SHP77 treated with DMSO at 0.1 percent for 48 hours (cell line): ENCODE results near the gene LKAAEAR1.

Experiments
- DNase-seq: peaks from one replicate; lab custom pipeline; 2025; lab: John Stamatoyannopoulos, UW

The LKAAEAR1 gene

DNA sequence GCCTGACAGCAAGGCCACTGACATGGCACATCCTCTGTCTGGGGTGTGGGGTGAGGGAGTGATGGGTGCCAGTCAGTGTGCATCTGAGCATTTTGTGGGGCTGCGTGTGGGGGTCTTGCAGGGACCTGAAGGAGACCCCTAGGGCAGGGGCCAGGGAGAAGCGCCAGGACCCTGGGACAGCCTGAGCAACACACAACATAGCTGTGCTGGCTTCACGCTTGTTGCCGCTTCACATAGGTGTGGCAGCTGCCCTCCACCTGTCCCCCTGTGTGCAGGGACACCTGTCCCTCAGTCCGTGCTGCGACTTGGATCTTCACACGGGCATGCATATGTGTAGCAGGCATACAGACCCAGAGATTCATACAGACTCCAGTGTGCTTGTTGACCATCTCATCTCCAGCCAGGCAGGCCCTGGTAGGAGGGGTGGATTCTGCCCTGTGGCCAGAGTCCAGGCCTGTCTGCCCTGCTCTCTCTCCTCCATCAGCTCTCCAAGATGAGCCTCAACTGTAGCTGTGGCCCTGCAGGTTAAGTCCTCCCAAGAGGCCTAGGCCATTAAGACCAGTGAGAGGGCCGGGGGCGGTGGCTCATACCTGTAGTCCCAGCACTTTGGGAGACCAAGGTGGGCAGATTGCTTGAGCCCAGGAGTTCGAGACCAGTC is 26.3 kb upstream of the LKAAEAR1 start:
- no peak for DNase-seq

DNA sequence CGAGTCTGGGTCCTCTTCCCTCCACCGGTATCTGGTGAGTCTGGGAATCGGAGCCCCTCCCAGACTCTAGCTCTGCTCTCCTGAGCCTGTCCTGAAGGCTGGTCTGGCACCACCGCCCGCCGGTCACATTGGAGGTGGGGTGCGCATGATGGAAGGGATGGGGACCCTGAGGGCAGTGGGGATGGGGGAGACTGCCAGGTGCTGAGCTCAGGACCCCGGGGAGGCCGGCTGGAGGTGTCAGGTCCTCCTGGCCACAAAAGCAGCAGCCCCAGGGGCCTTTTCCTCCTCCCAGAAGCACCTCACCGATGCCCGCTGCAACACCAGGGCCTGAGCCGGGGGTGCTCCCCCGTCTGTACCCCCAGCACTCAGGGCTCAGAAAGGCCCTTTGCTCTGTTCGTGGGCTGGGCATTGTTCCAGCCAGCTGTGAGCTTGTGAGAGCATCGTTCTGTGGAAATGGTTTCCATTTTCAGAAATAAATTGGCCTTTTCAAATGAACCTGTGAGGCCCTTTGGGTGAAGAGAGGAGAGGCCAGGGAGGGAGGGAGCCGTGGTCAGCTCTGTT is 25.7 kb upstream of the LKAAEAR1 start:
- DNase-seq, result no peak

DNA sequence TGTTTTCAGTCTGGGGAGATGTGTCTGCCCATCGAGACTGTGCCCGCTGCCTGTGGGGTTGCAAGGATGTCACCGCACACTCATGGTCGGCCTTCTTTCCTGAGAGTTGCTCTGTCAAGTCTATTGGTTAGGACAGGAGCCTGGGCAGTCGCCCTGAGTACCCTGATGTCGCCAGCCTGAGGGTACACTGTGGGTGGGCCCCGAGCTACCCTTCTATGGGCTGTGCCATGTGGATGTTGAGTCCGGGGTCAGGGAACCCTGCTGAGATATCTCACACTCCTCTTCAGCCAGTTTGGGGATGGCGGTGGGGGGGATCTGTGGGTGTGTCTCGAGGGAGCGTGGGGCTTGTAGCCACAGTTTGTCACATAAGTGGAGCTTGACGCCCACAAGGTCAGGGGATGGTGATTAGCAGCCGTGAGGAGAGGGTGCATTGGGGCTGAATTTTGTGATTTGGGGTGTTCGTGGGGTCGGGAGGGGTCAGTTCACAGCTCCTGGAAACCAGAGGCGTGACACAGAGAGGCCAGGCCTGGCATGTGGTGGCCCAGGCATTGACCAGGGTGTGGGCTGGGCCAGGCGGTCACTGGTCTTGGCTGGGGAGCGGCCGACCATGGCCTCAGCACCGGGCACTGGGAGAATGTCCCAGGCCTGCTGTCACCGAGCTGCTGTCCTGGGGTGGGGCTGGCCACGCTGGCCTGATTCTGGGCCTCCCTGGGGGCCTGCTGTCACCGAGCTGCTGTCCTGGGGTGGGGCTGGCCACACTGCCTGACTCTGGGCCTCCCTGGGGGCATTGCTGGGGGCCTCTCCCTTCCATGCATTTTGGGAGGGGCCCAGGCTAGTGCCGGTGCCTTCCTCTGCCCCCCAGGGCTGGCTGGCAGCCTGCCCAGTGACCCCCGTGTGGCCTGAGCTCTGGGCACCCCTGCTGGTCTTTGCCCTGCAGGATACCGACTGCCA is 24.8 kb upstream of the LKAAEAR1 start:
- DNase-seq, result no peak

DNA sequence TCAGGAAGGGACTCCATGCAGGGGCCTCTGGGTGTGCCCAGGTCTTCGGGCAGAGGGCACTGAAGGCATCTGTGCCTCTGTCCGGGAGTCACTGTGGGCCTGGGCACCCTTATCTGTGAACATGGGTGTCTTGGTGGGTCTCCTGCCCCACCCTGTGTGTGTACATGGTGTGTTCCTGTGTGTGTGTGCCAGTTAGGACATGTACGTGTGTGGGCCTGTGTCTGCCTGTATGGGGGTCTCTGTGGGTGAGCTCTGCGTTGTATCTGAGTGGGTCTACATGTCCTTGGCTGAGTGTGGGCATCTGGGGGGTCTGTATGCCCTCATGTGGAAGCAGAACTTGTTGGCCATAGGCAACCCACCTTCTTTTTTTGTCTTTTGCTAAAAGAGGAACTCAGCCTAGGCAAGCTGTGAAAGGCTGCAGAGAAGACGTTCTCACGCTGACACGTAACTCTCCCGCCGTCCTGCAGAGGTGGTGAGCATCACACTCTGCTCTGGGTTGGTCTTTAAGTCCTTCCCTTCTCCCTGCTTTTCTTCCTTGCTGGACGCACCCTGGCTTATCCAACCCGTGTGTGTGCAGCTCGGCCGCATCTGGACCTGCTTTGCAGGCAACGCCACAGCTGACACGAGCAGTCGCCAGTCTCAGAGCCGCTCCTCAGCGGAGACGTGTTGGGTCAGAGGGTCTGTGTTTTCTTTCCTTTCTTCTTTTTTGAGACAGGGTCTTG is 23.7 kb upstream of the LKAAEAR1 start:
- DNase-seq, result no peak

DNA sequence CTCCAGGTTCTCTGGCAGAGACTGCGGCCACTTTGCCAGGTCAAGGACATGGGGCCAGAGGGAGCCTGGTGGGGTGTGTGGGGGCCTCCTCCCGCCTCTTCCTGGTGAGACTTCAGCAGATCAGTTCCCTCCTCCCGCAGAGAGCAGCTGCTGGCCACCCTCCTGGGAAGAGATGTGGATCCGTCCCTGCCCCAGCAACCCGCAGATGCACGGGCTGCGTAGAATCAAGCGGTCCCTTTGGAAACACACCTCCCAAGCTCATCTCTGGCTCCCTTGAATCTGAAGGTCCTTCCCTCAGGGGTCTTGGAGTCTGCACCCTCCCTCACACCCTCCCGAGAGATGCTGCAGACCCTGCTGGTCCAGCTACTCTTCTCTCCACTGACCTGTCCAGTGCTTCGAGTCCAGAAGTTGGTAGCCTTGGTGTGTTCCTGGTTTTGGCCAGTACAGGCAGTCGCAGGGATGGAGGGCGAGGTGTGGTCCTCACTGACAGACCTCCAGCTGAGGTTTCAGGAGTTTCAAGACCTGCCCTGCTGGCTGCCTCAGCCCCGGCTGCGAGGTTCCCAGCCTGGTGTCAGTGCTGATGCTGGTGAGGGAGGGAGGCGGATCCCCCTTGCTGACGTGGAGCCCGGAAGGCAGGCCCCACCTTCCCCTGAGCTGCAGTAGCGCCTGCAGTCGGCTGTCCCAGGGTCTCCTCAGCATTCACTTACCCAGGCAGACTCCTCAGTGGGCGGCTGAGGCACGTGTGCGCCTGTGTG is 23.0 kb upstream of the LKAAEAR1 start, which contains the start of gene NPBWR2:
Gene NPBWR2, minus strand, starts transcription at position 585 of the 755 bp plus-strand sequence. CDS start 734 bp downstream, outside the sequence.
- DNase-seq, result no peak

DNA sequence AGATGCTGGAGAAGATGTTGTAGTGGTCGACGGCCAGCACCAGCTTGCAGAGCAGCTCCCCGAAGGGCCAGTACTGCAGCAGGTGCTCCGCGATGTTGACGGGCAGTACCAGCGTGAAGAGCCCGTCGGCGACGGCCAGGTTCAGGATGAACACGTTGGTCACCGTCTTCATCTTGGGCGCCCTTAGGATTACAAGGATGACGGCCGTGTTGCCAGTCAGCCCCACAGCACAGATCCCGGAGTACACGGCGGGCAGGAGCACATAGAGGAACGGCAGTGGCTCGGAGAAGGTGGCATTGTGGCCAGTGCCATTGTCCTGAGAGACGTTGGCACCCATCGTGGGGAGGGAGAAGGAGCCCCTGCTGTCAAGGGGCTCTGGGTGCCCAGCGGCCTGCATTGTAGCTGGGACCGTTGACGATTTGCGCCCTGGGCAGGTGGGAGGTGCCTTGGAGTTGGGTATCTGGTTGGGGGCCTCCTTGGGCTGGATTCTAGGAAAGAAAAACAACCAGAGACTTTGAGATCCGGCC is 22.3 kb upstream of the LKAAEAR1 start:
- DNase-seq, result no peak

DNA sequence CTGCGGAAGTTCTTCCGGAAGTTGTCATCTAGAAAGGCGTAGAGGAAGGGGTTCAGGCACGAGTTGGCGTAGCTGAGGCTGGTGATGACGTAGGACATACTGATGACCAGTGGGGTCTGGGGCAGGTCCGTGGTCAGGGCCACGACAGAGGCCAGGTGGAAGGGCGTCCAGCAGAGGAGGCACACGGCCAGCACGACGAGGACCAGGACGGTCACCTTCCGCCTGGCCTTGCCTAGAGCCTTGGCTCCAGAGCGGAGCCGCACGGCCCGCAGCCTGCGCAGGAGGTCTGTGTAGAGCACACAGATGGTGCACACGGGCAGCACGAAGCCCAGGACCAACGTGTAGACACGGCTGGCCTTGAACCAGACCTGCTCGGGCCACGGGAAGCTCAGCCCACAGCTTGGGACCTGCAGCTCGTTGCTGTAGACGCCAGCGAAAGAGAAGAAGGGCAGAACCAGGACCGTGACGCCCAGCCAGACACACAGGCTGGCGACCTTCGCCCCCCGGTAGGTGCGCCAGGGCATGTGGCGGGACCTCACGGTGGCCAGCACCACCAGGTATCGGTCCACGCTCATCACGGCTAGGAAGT is 21.7 kb upstream of the LKAAEAR1 start:
- no peak for DNase-seq

DNA sequence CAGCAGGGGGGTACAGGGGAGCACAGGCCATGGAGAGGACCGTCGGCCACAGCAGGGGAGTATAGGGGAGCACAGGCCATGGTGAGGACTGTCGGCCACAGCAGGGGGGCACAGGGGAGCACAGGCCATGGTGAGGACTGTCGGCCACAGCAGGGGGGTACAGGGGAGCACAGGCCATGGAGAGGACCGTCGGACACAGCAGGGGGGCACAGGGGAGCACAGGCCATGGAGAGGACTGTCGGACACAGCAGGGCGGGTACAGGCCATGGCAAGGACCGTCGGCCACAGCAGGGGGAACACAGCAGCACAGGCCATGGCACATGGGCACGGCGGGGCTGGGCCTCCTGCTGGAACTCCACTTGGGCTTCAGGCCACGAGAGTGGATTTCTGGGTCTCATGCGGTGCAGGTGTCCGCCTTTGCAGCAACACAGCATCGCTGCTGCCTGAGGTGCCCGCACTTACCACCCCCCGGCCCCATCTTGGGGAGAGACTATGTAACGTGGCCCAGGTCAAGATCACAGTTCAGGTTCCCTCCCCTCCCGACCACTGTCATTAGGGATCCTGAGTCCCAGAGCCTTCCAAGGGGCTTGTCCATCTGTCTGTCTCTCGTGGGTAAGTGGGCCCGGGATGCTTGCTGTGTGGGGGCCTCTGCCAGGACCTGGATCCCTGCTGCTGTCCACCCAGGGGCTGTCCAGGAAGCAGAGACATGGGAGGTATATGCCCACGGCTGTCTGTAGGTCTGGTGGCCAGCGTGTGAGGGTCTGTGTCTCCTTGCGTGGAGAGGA is 20.7 kb upstream of the LKAAEAR1 start:
- no peak for DNase-seq

DNA sequence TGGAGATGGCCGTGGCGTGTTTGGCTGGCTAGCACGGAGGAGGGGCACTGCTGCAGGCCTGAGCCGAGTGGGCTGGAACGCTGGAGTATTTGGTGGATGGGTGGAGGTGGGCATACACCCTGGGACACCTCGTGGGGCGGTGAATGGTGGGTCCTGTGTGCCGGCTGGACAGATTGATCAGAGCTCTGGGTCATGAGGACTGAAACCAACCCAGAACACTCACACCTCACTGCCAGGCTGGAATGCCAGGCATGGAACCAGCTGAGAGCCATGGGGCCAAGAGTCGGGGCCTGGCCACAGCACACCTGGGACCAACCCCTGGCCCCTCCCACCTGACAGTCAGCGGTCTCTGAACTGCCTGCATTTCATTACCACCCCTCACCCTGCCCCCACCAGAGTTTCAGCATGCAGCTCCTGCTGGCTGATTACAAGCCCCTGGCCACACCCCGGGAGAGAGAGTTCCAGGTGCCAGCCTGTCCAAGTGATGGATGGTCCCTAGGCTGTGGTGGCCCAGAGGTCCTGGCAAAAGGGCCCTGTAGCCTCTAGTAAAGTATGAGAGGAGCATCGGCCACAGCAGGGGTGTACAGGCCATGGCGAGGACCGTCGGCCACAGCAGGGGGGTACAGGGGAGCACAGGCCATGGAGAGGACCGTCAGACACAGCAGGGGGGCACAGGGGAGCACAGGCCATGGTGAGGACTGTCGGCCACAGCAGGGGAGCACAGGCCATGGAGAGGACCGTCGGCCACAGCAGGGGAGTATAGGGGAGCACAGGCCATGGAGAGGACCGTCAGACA is 19.9 kb upstream of the LKAAEAR1 start:
- DNase-seq, result no peak

DNA sequence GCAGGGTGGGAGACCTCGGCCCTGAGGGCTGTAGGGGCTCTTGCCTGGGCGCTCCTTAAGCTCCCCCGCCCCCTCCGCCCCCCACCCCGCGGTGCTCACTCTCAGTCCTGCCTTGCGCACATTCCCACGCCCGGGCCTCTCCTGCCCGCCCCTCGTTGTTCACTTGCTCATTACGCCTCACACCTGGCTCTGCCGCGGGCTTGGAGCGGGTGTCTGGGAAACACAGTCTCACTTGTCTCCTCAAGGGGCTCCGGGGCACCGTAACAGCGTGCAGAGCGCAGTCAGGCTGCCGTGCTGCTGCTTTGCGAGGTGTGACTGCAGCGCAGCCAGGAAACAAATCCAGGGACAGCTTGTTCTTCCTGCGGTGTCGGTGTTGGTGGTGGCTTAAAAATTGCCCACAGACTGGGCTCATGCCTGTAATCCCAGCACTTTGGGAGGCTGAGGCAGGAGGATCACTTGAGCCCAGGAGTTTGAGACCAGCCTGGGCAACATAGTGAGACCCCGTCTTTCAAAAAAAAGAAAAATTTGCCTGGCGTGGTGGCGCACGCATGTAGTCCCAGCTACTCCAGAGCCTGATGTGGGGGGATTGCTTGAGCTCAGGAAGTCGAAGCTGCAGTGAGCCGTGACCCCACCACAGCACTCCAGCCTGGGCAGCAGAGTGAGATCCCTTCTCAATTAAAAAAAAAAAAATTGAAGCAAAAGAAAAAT is 18.6 kb upstream of the LKAAEAR1 start:
- no peak for DNase-seq

DNA sequence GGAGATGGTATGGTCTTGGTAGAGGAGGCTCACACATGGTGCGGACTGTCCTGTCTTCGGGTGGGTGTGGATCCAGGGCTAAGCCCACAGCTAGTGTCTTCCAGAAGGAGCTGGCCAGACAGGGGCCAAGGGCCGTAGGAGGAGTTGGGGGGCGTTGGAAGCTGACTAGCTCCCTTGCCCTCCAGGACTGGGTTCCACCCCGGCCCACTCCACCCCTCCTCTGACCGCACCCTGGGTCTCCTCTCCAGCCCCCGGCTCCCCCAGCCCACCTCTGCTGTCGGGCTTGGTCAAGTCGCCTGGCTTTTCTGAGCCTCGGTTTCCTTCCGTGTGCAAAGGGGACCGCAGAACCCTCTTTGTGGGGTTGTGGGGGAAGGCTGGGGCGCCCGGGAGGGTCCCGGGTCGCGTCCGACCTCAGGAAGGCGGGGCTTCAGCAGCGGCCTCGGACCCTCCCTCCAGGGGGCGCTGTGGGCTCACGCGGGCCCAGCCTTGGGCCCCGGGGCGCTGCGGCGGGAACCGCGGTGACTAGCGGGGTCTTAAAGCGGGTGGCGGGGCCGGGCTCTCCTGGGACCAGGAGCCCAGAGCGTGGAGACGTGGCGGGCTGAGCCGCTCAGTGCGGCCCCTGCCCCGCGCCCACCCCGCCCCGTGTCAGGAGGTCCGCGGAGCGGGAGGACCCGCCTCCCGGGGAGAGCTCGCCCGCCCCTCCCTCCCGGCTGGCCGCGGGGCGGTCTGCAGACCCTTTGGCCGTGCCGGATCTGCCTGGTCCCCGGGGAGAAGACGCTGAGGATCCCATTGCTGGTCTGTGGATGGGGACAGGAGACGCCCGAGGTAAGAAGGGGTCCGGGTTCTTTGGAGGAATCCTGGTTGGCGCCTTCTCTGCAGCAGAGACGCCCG is 17.8 kb upstream of the LKAAEAR1 start:
- DNase-seq, result no peak

DNA sequence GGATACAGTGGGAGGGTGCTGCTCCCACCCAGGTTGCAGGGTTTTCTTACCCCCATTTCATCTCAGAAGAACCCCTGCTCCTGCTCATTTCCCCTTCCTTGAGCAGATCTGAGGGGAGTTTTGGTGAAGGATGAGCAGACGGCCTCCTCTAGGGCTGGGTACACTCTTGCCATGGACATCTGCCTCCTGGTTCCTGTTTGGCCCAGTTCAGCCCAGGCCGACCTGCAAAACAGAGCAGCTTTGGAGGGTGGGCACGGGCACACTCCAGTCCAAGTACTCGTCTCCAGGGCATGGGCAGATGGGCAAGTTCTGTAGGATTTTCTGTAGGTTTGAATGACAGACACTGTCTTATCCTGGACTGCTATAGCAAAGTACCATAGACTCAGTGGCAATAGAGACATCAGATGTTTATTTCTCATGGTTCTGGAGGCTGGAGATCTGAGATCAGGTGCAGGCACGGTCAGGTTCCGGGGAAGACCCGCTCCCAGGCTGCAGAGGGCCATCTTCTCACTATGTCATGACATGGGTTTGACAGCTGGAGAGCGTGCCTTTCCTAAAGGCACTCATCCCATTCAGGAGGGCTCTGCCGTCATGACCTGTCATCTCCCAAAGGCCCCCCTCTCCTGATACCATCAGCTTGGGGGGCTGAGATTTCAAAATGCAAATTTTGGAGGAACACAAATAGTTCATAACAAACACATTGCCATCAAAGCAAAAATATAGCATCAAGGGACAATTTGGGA is 16.9 kb upstream of the LKAAEAR1 start:
- DNase-seq, result no peak

DNA sequence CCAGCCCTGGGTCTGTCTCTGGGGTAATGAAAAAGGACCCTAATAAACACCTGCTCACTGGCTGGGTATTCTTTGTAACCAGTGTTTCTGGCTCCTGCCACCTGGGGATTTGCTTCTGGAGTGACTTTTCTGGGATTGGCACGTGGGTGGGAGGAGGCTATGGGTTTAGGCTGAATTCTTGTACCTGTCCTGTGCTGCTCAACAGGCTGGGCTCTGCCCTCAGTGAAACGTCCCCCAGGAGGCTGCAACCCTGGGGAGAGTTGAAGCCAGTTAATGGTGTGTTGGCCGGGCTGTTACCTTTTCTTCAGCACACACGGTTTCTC is 16.3 kb upstream of the LKAAEAR1 start:
- no peak for DNase-seq

DNA sequence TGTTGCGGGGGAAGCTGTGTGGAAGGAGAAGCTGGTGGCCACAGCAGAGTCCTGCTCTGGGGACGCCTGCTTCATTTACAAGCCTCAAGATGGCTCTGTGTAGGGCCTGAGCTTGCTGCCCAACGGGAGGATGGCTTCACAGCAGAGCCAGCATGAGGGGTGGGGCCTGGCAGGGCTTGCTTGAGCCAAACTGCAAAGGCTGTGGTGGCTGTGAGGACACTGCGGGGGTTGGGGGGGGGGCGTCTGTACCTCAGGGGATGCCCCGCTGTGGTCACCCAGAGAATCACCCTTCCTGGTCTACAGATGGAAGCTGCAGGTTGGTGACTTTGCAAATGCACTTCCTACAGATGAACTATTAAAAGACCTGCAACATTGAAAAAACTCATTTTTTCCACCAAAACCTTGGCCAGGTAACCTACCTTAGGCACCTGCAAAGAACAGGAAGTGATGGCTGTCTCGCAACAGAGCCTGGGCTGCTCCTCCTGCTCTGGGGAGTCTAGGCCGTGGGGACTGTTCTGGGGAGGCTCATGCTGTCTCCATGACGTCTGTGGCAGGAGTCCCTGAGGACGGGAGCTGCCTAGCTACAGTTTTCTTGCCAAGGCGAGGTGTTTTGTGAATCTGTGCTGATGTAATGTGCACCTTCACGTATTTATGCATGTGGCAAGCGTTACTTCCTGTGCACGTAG is 15.8 kb upstream of the LKAAEAR1 start:
- DNase-seq, result peak; percentile 68

DNA sequence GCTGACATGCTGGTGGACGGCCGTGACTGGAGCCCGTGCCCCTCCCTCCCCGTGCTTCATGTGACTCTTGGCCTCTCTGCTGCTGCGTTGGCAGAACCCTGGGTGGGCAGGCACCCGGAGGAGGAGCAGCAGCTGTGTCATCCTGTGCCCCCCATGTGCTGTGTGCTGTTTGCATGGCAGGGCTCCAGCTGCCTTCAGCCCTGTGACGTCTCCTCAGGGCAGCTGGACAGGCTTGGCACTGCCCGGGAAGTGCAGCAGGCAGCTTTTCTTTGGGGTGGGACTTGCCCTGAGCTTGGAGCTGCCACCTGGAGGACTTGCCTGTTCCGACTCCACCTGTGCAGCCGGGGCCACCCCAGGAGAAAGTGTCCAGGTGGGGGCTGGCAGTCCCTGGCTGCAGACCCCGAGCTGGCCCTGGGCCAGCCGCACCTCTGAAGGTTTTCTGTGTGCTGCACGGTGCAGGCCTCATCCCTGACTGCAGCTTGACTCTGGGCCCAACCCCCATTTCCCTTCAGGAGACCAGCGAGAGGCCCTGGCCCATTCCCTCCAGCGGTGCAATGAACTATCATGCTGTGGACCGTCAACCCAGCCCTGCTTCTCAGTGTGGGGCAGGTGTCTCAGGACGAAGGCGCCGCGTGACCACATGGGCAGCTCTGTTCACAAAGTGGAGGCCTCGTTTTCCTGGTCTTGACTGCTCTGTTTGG is 15.0 kb upstream of the LKAAEAR1 start:
- peak; percentile 98 for DNase-seq
